Skeletal muscle tissue (tissue), 4 donors: ENCODE data around the gene DENND11. TPM values are rescaled to one million over a fixed set of nuclear protein-coding genes. Genes with fewer than 3 reads are reported as not detected.

ENCODE experiments used
- H3K27ac ChIP-seq: one replicate; pipeline ENCODE4 v1.7.0; 2013; ENCODE audit warnings: mild to moderate bottlenecking, low read depth, low read length, inconsistent platforms
- H3K27me3 ChIP-seq, 3 donors: one replicate each; pipeline ENCODE4 v1.7.0; 2013; ENCODE audit warnings: low read length in 3 of 3; ENCODE audit not compliant: control insufficient read depth in 3 of 3, insufficient read depth in 3 of 3
- H3K36me3 ChIP-seq, 3 donors: one replicate each; pipeline ENCODE4 v1.7.0; 2013; ENCODE audit warnings: low read length in 3 of 3; ENCODE audit not compliant: control insufficient read depth in 3 of 3, insufficient read depth in 3 of 3
- H3K4me1 ChIP-seq, 3 donors: one replicate each; pipeline ENCODE4 v1.7.0; 2013; ENCODE audit warnings: low read length in 3 of 3, mild to moderate bottlenecking in 3 of 3; ENCODE audit not compliant: control insufficient read depth in 3 of 3, insufficient read depth in 3 of 3
- H3K4me3 ChIP-seq, 3 donors: one replicate each; pipeline ENCODE4 v1.7.0; 2013; ENCODE audit warnings: low read length in 3 of 3
- H3K9ac ChIP-seq, 3 donors: one replicate each; pipeline ENCODE4 v1.7.0; 2013; ENCODE audit warnings: low read length in 3 of 3, mild to moderate bottlenecking in 3 of 3, moderate library complexity in 2 of 3, low read depth in 1 of 3
- H3K9me3 ChIP-seq, 3 donors: one replicate each; pipeline ENCODE4 v1.7.0; 2013; ENCODE audit warnings: low read length in 3 of 3; ENCODE audit not compliant: control insufficient read depth in 3 of 3
- total RNA-seq: library from RNA; depleted of rRNA; stranded (reverse); fragments of >200 nt; gene quantifications from one replicate; pipeline ENCODE4 v1.2.3, GENCODE V29; 2014
- donor health status: Osteomylitis.

Gene DENND11
- total RNA-seq, 1 donor from 2014 or later, result 11.5 TPM

- no peaks in the 10 kb centered on the region for H3K36me3 ChIP-seq
- H3K27me3 ChIP-seq, result no peaks in the 10 kb centered on the region
- no peak overlapping the region for H3K27ac ChIP-seq
- H3K9ac ChIP-seq, result no peak overlapping the region
- no peak overlapping the region for H3K4me3 ChIP-seq
- no peaks in the 10 kb centered on the region for H3K9me3 ChIP-seq
- H3K4me1 ChIP-seq, result peaks cover 0 to 6% (median 5%) of the 10 kb centered on the region in 3 donors
Measured at GRCh38 chr7:141709749-141710148, 7.8 kb upstream of the DENND11 start.

GRCh38 chr7:141709318-141709717 is 7.4 kb upstream of the DENND11 start:
- Histone ChIP-seq H3K9me3 (no peaks in the 10 kb centered on the region), H3K36me3 (no peaks in the 10 kb centered on the region), H3K9ac (no peak overlapping the region), H3K4me3 (no peak overlapping the region), H3K27me3 (no peaks in the 10 kb centered on the region), H3K27ac (no peak overlapping the region), H3K4me1 (peaks cover 0 to 6% (median 5%) of the 10 kb centered on the region in 3 donors)

GRCh38 chr7:141708351-141708750 is 6.4 kb upstream of the DENND11 start, which contains the start of gene WEE2:
TSS of gene WEE2 (plus strand) at chr7:141708353. CDS start at chr7:141708759, 406 bp downstream.
- Histone ChIP-seq H3K4me3 (no peak within 1 kb of the TSS), H3K36me3 (no peaks in the 10 kb centered on the region), H3K9me3 (no peaks in the 10 kb centered on the region), H3K9ac (no peak within 1 kb of the TSS), H3K4me1 (peaks cover 0 to 6% (median 6%) of the 10 kb centered on the region in 3 donors), H3K27ac (no peak within 1 kb of the TSS), H3K27me3 (no peaks in the 10 kb centered on the region)

- H3K9me3 ChIP-seq, result no peaks in the 10 kb centered on the region
Measured at GRCh38 chr7:141706239-141707064, 4.5 kb upstream of the DENND11 start.

GRCh38 chr7:141704741-141705140 is 2.8 kb upstream of the DENND11 start:
- no peak overlapping the region for H3K4me3 ChIP-seq
- H3K4me1 ChIP-seq, result peaks cover 3 to 24% (median 12%) of the 10 kb centered on the region in 3 donors
- no peak overlapping the region for H3K27ac ChIP-seq
- H3K9ac ChIP-seq, result no peak overlapping the region
- no peaks in the 10 kb centered on the region for H3K9me3 ChIP-seq
- H3K36me3 ChIP-seq, result no peaks in the 10 kb centered on the region
- no peaks in the 10 kb centered on the region for H3K27me3 ChIP-seq

More at GRCh38 chr7:141706239-141707064, 4.5 kb upstream of the DENND11 start:
- Histone ChIP-seq H3K9ac (no peak overlapping the region), H3K27me3 (no peaks in the 10 kb centered on the region), H3K36me3 (no peaks in the 10 kb centered on the region), H3K4me1 (peaks cover 3 to 18% (median 9%) of the 10 kb centered on the region in 3 donors), H3K27ac (no peak overlapping the region), H3K4me3 (no peak overlapping the region)

- Histone ChIP-seq H3K27ac (no peak overlapping the region), H3K9me3 (no peaks in the 10 kb centered on the region), H3K27me3 (no peaks in the 10 kb centered on the region), H3K4me1 (peaks cover 3 to 21% (median 9%) of the 10 kb centered on the region in 3 donors), H3K36me3 (no peaks in the 10 kb centered on the region), H3K9ac (no peak overlapping the region), H3K4me3 (no peak overlapping the region)
Measured at GRCh38 chr7:141704112-141704511, 2.1 kb upstream of the DENND11 start.

GRCh38 chr7:141702892-141703291 is 926 bp upstream of the DENND11 start:
- no peak overlapping the region for H3K27ac ChIP-seq

GRCh38 chr7:141701489-141702046 is 398 bp downstream of the DENND11 start:
- Histone ChIP-seq H3K36me3 (no peaks in the 10 kb centered on the region), H3K9ac (peak overlapping the region; percentile 36 to 73 (median 52)), H3K4me3 (peak overlapping the region; percentile 53 to 87 (median 68)), H3K27me3 (no peaks in the 10 kb centered on the region), H3K4me1 (peaks cover 3 to 32% (median 15%) of the 10 kb centered on the region in 3 donors), H3K9me3 (no peaks in the 10 kb centered on the region), H3K27ac (peak overlapping the region; percentile 49)

More at GRCh38 chr7:141702892-141703291, 926 bp upstream of the DENND11 start:
- peak overlapping the region in 2 of 3 donors; percentile 82 to 85 for H3K9ac ChIP-seq
- peaks cover 3 to 21% (median 9%) of the 10 kb centered on the region in 3 donors for H3K4me1 ChIP-seq
- H3K4me3 ChIP-seq, result peak overlapping the region in 1 of 3 donors; percentile 87
- no peaks in the 10 kb centered on the region for H3K9me3 ChIP-seq
- H3K36me3 ChIP-seq, result no peaks in the 10 kb centered on the region
- no peaks in the 10 kb centered on the region for H3K27me3 ChIP-seq

GRCh38 chr7:141700848-141701371 is 1.1 kb downstream of the DENND11 start:
- Histone ChIP-seq H3K9ac (peak overlapping the region; percentile 0 to 68 (median 55)), H3K27ac (peak overlapping the region; percentile 29), H3K4me1 (peaks cover 3 to 35% (median 18%) of the 10 kb centered on the region in 3 donors)

More at GRCh38 chr7:141700848-141701371, 1.1 kb downstream of the DENND11 start:
- Histone ChIP-seq H3K9me3 (no peaks in the 10 kb centered on the region), H3K36me3 (no peaks in the 10 kb centered on the region), H3K27me3 (no peaks in the 10 kb centered on the region), H3K4me3 (peak overlapping the region; percentile 50 to 69 (median 60))
